WI38 (cell line): ENCODE measurements around the gene PSMD1.

Source experiments
- H3K4me3 ChIP-seq: 2 replicates; pipeline ENCODE4 v1.5.1; 2011; ENCODE audit warnings: low read depth, mild to moderate bottlenecking, control low read depth, low read length
- CTCF ChIP-seq: IDR thresholded peaks from 2 replicates; pipeline ENCODE4 v1.5.1; 2012; ENCODE audit warnings: low read depth, mild to moderate bottlenecking, control low read depth, low read length

Gene PSMD1

DNA sequence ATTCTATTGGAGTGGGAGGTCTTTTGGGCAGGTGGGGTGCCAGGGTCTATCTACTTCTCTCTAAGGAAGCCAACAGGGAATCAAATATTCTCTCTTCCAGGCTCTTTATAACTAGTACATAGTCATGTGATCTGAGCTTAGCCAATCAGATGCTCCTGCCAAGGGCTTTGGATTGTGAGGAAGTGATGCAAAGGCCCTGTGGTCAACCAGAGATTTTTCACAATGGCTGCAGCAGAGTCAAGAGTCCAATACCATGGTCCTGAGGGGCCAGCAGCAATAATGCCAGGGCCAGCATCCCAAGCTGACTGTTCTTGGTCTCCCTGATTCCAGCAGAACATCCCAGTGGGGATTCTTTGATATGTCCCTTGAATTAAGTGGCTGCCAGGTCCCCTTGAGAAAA is 27.8 kb upstream of the PSMD1 start:
- no peak overlapping the region for H3K4me3 ChIP-seq
- no peak for TF ChIP-seq CTCF

DNA sequence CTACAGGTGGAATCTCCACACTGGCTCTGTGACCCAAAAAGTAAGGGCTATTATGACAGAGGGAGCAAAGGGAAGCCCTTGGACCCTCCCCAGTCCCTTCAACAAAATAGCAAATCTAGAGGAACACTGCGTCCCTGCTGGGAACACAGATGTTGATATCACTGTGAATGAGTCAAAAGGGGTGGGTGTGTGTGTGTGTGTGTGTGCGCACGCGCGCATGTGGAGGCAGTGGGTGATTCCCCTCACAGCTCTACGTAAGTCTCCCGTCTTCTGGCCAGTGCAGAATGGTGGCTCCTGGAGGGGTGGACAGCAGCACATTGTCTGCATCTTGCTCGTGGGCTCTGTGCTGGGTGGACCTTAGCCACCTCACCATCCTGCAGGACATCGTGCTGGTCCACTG is 27.1 kb upstream of the PSMD1 start:
- H3K4me3 ChIP-seq = no peak overlapping the region
- no peak for TF ChIP-seq CTCF

GRCh38 chr2:231030725-231031124 is 25.9 kb upstream of the PSMD1 start:
- TF ChIP-seq CTCF = no peak
- H3K4me3 ChIP-seq = no peak overlapping the region

DNA sequence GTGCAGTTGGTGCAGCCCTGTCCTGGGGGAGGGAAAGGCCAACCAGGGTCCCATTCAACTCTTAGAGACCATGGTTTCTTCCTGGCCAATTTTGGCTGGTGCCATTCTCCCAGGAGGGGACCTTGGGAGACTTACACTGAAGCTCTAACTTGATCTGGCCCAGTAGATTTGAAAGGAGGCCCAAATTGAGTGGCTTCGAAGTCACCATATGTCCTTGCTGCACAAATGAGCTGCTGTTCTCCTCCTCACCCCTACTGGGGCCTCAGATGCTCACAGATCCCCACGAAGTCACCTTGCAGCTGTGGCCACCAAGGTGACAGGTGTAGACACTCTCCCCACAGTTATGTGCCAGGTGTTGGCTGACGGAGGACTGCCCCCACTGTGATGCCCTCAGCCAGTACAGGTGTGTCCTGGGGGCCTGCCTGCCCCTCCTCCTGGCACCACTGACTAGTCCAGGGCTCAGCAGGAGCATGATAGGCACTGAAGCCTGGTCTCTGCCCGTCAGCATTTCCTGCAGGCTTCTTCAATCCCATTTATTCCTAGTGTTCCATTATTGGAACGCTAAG is 24.0 kb upstream of the PSMD1 start:
- TF ChIP-seq CTCF = no peak
- H3K4me3 ChIP-seq = no peak overlapping the region

- H3K4me3 ChIP-seq = no peak overlapping the region
- TF ChIP-seq CTCF = no peak
Observed at GRCh38 chr2:231033147-231034132, 23.2 kb upstream of the PSMD1 start.

DNA sequence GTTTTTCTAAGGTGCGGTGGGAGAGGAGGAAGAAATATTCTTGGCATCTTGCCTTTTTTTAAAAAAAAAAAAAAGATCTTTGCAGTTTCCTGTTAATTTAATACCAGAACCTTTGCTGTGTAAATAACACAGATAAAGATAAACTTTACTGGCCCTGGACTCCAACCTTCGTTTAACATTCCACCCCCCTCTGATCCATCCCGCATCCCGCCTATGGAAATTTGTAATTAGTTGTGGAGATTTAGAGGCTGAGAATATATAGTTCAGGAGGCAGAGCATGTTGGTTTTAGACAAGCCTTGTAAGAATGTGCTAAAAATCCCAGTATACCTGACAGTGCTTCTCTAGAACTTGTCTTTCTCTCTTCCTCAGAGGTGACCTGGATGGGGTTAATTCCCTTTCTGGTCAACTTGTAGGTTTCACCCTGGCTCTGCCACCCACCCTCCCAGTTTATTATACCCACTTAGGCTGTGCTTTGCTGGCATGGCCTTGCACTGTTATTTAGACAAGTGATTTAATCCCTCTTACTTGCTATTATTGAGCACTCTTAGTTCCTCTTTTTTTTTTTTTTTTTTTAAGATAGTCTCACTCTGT is 22.3 kb upstream of the PSMD1 start:
- H3K4me3 ChIP-seq = no peak overlapping the region
- TF ChIP-seq CTCF = no peak

- H3K4me3 ChIP-seq = no peak overlapping the region
- no peak for TF ChIP-seq CTCF
Observed at GRCh38 chr2:231036131-231036530, 20.5 kb upstream of the PSMD1 start.
